Measurements from ENCODE around the gene SRD5A3. TPM values are rescaled to one million over a fixed set of nuclear protein-coding genes. Genes with fewer than 3 reads are reported as not detected.

The SRD5A3 gene
- total RNA-seq, 1 experiment from 2014 or later = 17.0 TPM

DNA sequence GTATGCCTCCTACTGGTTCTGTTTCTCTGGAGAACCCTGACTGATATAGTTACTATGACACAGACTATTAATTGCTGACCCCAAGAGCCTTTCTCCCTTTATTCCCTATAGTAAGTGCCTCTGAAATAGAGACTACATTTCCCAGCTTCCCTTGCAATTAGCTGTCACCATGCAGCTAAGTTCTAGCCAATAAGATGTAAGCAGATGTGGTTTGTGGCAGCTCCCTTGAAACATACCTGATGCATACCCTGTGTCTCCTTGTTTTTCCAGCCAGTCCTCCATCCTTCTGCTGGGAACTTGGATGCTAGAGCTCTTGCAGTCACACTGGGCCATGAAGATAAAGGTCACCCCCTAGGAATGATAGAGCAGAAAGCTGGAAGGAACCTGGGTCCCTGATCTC is 40.0 kb downstream of the SRD5A3 start:
- no TSS peak for BruUV-seq (replicated peaks)
- DNase-seq (ENCODE audit: low read depth, low spot score) = no peak
- Histone ChIP-seq H3K27ac (ENCODE audit: low read length) (no peak overlapping the region), H3K4me1 (ENCODE audit: control insufficient read depth, insufficient read depth, low read length) (peaks cover 5% of the 10 kb centered on the region; the same call in 1 of the 2 replicates), H3K9me3 (ENCODE audit: control insufficient read depth, insufficient read depth, low read depth, low read length) (no peaks in the 10 kb centered on the region), H3K4me3 (ENCODE audit: low read depth in 2 of 2, low read length in 2 of 2) (no peak overlapping the region), H3K36me3 (ENCODE audit: control insufficient read depth, insufficient read depth, low read length) (no peaks in the 10 kb centered on the region), H3K27me3 (ENCODE audit: control insufficient read depth, insufficient read depth, low read length) (no peaks in the 10 kb centered on the region)
- ATAC-seq = peak; percentile 87
- ChIA-PET POLR2A (interaction anchor here (0.5 kb wide), 1 partner anchor 12 kb away, joined by 3 read pairs; no protein-coding TSS in a partner anchor), CTCF (no interaction called here)
- in situ Hi-C loops (cut with HindIII; ENCODE audit: low pct_unique_long_range_greater_than_20kb, low sequenced_read_pairs) (no loop called here), intact Hi-C loops (cut with micrococcal nuclease; ENCODE audit: unreplicated experiment) (no loop called here)
- TF ChIP-seq TCF7L2 (IDR thresholded peaks at IDR 0.05; ENCODE audit: low read depth, low read length) (no peak), POLR2AphosphoS5 (IDR thresholded peaks at IDR 0.05; ENCODE audit: low read depth, low read length) (no peak), SIN3A (IDR thresholded peaks at IDR 0.05; ENCODE audit: borderline replicate concordance, insufficient read depth, low read depth, low read length) (no peak), CTCF (IDR thresholded peaks at IDR 0.05) (no peak)
- TF ChIP-seq, protein P1, sequence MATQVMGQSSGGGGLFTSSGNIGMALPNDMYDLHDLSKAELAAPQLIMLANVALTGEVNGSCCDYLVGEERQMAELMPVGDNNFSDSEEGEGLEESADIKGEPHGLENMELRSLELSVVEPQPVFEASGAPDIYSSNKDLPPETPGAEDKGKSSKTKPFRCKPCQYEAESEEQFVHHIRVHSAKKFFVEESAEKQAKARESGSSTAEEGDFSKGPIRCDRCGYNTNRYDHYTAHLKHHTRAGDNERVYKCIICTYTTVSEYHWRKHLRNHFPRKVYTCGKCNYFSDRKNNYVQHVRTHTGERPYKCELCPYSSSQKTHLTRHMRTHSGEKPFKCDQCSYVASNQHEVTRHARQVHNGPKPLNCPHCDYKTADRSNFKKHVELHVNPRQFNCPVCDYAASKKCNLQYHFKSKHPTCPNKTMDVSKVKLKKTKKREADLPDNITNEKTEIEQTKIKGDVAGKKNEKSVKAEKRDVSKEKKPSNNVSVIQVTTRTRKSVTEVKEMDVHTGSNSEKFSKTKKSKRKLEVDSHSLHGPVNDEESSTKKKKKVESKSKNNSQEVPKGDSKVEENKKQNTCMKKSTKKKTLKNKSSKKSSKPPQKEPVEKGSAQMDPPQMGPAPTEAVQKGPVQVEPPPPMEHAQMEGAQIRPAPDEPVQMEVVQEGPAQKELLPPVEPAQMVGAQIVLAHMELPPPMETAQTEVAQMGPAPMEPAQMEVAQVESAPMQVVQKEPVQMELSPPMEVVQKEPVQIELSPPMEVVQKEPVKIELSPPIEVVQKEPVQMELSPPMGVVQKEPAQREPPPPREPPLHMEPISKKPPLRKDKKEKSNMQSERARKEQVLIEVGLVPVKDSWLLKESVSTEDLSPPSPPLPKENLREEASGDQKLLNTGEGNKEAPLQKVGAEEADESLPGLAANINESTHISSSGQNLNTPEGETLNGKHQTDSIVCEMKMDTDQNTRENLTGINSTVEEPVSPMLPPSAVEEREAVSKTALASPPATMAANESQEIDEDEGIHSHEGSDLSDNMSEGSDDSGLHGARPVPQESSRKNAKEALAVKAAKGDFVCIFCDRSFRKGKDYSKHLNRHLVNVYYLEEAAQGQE (IDR thresholded peaks at IDR 0.05; ENCODE audit: insufficient read depth in 1 of 2, low read depth in 2 of 2, low read length in 1 of 2) = no peak

- DNase-seq (ENCODE audit: low read depth, low spot score) (no peak), ATAC-seq (no peak)
- Histone ChIP-seq H3K4me1 (ENCODE audit: control insufficient read depth, insufficient read depth, low read length) (peaks cover 5% of the 10 kb centered on the region; the same call in 1 of the 2 replicates), H3K4me3 (ENCODE audit: low read depth in 2 of 2, low read length in 2 of 2) (no peak overlapping the region), H3K9me3 (ENCODE audit: control insufficient read depth, insufficient read depth, low read depth, low read length) (no peaks in the 10 kb centered on the region), H3K27ac (ENCODE audit: low read length) (no peak overlapping the region), H3K27me3 (ENCODE audit: control insufficient read depth, insufficient read depth, low read length) (no peaks in the 10 kb centered on the region), H3K36me3 (ENCODE audit: control insufficient read depth, insufficient read depth, low read length) (no peaks in the 10 kb centered on the region)
- intact Hi-C loops (cut with micrococcal nuclease; ENCODE audit: unreplicated experiment) = no loop called here
- TF ChIP-seq, protein P1 (IDR thresholded peaks at IDR 0.05; ENCODE audit: insufficient read depth in 1 of 2, low read depth in 2 of 2, low read length in 1 of 2) = no peak
- TF ChIP-seq TCF7L2 (IDR thresholded peaks at IDR 0.05; ENCODE audit: low read depth, low read length) (no peak), SIN3A (IDR thresholded peaks at IDR 0.05; ENCODE audit: borderline replicate concordance, insufficient read depth, low read depth, low read length) (no peak), POLR2AphosphoS5 (IDR thresholded peaks at IDR 0.05; ENCODE audit: low read depth, low read length) (no peak), CTCF (IDR thresholded peaks at IDR 0.05) (no peak)
- BruUV-seq (replicated peaks) = no TSS peak
- in situ Hi-C loops (cut with HindIII; ENCODE audit: low pct_unique_long_range_greater_than_20kb, low sequenced_read_pairs) = no loop called here
- CTCF ChIA-PET = no interaction called here
- POLR2A ChIA-PET = no interaction called here
These were observed 40.8 kb downstream of the SRD5A3 start for GRCh38 chr4:55386840-55387239.
